BE2C (cell line): ENCODE data around the gene WDR20.
"Not testable (repeated sequence)": the region's sequence is repeated elsewhere in the genome, so short reads cannot be mapped to it uniquely, and the experiment has no call there.

Experiments
- DNase-seq: peaks from one replicate; pipeline ENCODE4 v3.0.0-alpha.2; 2020
- H3K27me3 ChIP-seq: fragments of 250-450 bp; sonication (Bioruptor Pico); 2 replicates; pipeline ENCODE4 v1.5.1; 2020; ENCODE audit warnings: mild to moderate bottlenecking
- H3K36me3 ChIP-seq: fragments of 250-450 bp; sonication (Bioruptor Pico); 2 replicates; pipeline ENCODE4 v1.5.1; 2020; ENCODE audit warnings: mild to moderate bottlenecking
- H3K4me1 ChIP-seq: fragments of 250-450 bp; sonication (Bioruptor Pico); 2 replicates; pipeline ENCODE4 v1.5.1; 2020
- H3K4me3 ChIP-seq: 2 replicates; pipeline ENCODE4 v1.5.1; 2011; ENCODE audit warnings: low read depth, low read length
- H3K9me3 ChIP-seq: fragments of 250-450 bp; sonication (Bioruptor Pico); 2 replicates; pipeline ENCODE4 v1.5.1; 2020
- TF ChIP-seq, protein P1 (sequence below): IDR thresholded peaks from 2 replicates; pipeline ENCODE4 v1.5.1; 2012; ENCODE audit warnings: mild to moderate bottlenecking, low read depth, low read length

Gene WDR20

DNA sequence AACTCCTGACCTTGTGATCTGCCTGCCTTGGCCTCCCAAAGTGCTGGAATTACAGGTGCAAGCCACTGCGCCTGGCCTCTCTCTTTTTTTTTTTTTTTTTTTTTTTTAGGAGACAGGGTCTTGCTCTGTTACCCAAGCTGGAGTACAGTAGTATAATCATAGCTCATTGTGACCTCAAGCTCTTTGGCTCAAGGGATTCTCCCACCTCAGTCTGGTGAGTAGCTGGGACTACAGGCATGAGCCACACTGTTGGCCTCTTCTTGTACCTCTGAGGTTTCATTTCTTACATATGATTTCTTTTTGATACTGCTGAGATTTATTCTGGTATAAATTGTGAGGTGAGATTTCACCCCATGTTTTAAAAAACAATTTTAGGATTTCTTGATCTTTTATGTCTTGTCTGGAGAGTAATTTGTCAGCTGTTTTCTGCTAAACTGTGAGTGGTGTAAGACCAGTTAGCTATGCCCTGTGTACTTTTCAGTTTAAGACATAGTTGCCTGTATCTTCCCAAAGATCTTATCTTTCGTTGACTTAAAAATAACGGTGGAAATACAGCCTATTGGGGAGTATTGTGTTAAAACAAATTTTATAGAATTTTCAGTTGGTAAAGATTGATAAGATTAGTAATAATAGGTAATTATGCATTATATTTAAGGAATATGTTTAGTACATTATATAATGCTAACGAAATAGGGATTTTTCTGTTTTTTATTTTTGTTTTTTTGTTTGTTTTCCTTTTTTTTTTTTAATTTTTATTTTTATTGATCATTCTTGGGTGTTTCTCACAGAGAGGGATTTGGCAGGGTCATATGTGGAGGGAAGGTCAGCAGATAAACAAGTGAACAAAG lies 31.7 kb downstream of the WDR20 start:
- Histone ChIP-seq H3K9me3 (no peaks in the 10 kb centered on the region), H3K4me1 (peaks cover 8% of the 10 kb centered on the region)
- TF ChIP-seq, protein P1, sequence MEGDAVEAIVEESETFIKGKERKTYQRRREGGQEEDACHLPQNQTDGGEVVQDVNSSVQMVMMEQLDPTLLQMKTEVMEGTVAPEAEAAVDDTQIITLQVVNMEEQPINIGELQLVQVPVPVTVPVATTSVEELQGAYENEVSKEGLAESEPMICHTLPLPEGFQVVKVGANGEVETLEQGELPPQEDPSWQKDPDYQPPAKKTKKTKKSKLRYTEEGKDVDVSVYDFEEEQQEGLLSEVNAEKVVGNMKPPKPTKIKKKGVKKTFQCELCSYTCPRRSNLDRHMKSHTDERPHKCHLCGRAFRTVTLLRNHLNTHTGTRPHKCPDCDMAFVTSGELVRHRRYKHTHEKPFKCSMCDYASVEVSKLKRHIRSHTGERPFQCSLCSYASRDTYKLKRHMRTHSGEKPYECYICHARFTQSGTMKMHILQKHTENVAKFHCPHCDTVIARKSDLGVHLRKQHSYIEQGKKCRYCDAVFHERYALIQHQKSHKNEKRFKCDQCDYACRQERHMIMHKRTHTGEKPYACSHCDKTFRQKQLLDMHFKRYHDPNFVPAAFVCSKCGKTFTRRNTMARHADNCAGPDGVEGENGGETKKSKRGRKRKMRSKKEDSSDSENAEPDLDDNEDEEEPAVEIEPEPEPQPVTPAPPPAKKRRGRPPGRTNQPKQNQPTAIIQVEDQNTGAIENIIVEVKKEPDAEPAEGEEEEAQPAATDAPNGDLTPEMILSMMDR, result no peak

DNA sequence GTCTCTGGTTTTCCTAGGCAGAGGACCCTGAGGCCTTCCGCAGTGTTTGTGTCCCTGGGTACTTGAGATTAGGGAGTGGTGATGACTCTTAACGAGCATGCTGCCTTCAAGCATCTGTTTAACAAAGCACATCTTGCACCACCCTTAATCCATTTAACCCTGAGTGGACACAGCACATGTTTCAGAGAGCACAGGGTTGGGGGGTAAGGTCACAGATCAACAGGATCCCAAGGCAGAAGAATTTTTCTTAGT lies 32.2 kb downstream of the WDR20 start:
- H3K27me3 ChIP-seq, H3K4me1 ChIP-seq, H3K4me3 ChIP-seq, H3K9me3 ChIP-seq, DNase-seq, H3K36me3 ChIP-seq: not testable (repeated sequence)

More for the DNA sequence above, 31.7 kb downstream of the WDR20 start:
- DNase-seq, result no peak
- Histone ChIP-seq H3K27me3 (no peaks in the 10 kb centered on the region), H3K4me3 (no peak overlapping the region), H3K36me3 (no peaks in the 10 kb centered on the region)

DNA sequence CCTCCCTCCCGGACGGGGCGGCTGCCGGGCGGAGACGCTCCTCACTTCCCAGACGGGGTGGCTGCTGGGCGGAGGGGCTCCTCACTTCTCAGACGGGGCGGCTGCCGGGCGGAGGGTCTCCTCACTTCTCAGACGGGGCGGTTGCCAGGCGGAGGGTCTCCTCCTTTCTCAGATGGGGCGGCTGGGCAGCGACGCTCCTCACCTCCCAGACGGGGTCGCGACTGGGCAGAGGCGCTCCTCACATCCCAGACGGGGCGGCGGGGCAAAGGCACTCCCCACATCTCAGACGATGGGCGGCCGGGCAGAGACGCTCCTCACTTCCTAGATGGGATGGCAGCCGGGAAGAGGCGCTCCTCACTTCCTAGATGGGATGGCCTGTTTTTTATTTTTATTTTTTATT lies 33.0 kb downstream of the WDR20 start:
- H3K27me3 ChIP-seq, H3K4me3 ChIP-seq, H3K9me3 ChIP-seq, DNase-seq, H3K36me3 ChIP-seq, H3K4me1 ChIP-seq: not testable (repeated sequence)

DNA sequence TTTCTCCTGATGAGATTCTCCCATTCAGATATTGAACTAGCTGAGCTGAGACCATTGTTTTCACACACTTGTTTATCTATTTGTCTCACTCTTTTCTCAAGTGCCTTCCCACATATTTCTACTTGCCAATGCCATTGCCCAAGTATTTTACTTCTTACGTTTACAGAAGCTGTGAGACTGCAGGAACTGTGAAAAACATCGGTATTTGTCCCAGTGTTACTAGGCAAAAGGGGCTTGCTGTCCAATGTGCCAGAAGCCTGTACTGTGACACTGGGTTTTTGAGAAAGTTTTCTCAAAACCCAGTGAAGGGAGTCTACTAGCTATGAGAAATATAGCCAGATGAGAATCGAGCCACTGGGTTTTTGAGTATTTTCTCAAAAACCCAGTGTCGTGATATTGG lies 37.5 kb downstream of the WDR20 start:
- H3K4me1 ChIP-seq, result peaks cover 6% of the 10 kb centered on the region
- no peak overlapping the region for H3K4me3 ChIP-seq
- TF ChIP-seq, protein P1, result no peak
- no peaks in the 10 kb centered on the region for H3K9me3 ChIP-seq
- no peak for DNase-seq
- H3K27me3 ChIP-seq, result no peaks in the 10 kb centered on the region
- no peaks in the 10 kb centered on the region for H3K36me3 ChIP-seq

DNA sequence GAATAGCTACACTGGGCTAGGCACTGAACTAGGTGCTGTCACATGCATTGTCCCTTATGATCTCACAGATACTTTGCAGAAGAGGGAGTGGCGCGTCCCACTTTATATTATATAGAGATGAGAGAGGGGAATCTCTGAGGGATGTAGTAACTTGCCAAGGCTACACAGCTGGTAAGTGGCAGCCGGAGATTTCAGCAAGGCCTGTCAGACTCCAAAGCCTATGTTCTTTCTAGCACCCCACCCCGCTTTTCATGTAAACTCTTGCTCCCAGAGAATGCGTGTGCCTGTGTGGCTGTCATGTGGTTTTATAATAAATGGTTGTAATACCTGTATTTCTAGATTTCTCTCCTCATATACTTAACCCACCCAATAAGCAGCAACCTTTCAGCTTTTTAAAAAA lies 39.1 kb downstream of the WDR20 start:
- DNase-seq, result no peak
- TF ChIP-seq, protein P1, result no peak

DNA sequence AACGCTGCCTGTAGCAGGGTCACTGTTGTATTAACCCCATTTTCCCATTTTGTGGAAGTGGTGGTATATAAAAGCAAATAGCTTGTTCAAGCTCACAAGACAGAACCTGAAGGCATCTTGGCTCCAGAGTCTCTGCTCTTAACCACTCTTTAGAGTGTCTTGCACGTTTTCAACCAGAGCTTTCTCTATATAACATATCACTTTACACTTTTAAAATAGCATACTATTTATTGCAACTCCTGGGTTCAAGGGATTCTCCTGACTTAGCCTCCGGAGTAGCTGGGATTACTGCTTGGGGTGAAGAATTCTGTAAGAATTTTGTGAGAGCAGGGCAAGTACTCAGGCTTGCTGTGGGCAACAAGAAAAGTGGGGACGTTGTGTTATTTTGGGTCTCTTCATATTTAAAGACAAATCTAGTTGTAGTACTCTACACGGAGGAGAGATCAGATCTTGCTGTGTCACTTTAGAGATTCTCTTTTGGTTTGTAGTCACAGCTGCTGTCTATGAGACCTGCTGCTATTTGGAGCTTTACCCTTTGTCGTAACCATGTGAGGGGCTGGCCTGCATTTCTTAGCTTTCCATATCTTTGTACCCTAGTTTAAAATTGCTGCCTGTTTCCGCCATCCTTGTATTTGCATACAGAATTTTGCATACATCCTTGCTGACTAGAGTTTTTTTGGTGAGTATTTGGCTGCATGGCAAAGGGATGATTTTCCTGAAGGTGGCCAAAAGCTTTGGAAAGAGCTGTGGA lies 40.7 kb downstream of the WDR20 start:
- H3K4me1 ChIP-seq, result peaks cover 9% of the 10 kb centered on the region
- no peaks in the 10 kb centered on the region for H3K27me3 ChIP-seq
- no peak for DNase-seq
- TF ChIP-seq, protein P1, result no peak
- no peaks in the 10 kb centered on the region for H3K36me3 ChIP-seq
- H3K9me3 ChIP-seq, result no peaks in the 10 kb centered on the region
- H3K4me3 ChIP-seq, result no peak overlapping the region

More for the DNA sequence above, 39.1 kb downstream of the WDR20 start:
- Histone ChIP-seq H3K4me1 (peaks cover 8% of the 10 kb centered on the region), H3K27me3 (no peaks in the 10 kb centered on the region), H3K9me3 (no peaks in the 10 kb centered on the region), H3K36me3 (no peaks in the 10 kb centered on the region), H3K4me3 (no peak overlapping the region)

DNA sequence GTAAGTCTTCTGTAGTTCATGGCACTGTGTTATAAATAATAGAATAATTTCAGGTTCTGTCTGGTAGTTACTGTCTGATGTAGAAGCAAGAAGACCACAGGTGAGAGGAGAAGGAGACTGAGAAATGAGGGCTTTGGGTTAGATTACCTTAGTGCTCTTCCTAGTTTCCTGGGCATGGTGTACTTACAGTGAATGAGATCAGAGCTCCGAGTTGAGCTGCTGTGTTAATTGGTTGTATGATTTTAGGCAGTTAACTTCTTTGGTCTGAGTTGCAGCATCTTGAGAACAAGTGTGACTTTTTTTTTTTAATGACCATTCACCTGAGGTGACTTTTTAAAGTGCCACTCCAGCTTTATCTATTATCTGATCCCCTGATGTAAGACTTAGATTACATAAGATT lies 41.5 kb downstream of the WDR20 start:
- H3K36me3 ChIP-seq, result no peaks in the 10 kb centered on the region
- H3K27me3 ChIP-seq, result no peaks in the 10 kb centered on the region
- TF ChIP-seq, protein P1, result no peak
- no peak overlapping the region for H3K4me3 ChIP-seq
- DNase-seq, result no peak
- no peaks in the 10 kb centered on the region for H3K9me3 ChIP-seq
- H3K4me1 ChIP-seq, result peaks cover 12% of the 10 kb centered on the region
